Heart left ventricle (tissue), 13 donors: ENCODE measurements around the gene MTO1.

Source experiments
- CTCF ChIP-seq, 12 donors: fragments of 200-600 bp; sonication (generic) in 4 of 12; IDR thresholded peaks; one replicate each; pipeline versions ENCODE4 v1.5.0 to v1.8.0; 2018 to 2022; ENCODE audit warnings: antibody characterized with exemption in 12 of 12, mild to moderate bottlenecking in 5 of 12
- POLR2A ChIP-seq, 2 donors: fragments of 450-650 bp; IDR thresholded peaks; one replicate each; pipeline ENCODE4 v1.6.1; 2017; ENCODE audit warnings: antibody characterized with exemption in 2 of 2, mild to moderate bottlenecking in 2 of 2, moderate library complexity in 2 of 2
- donor health status: ischemic (EF 13 %, LVEDD 7.1; RV severe dilation, severe dysfunction).
- donor health status: DM: no; HTN: yes; CAD: no.
- donor health status: DM: no; HTN: no; CAD: no.
- donor health status: ischemic (EF 25% LVEDD 6.9; RV normal size, moderate dysfunction).
- donor health status: ischemic (EF 25% LVEDD 5.7; RV mildly dilated, moderate dysfunction).
- donor health status: ischemic (EF 35%, LVEDD 5.7; RV mildly dilated, moderate dysfunction).
- donor health status: nonischemic (EF 11% LVEDD 7.7; RV severe dilation, severe dysfunction).
- donor health status: DM: yes; HTN: yes; CAD: no.
- donor health status: PGD.
- donor health status: ischemic (EF 29% LVEDD 5.4; RV normal size, mild dysfunction).
- donor health status: nonischemic (EF 23%, LVEDD 6.1; RV moderate dilation, normal function).

GRCh38 chr6:73532293-73532692 is 70.8 kb downstream of the MTO1 start:
- TF ChIP-seq CTCF (IDR thresholded peaks at IDR 0.05) (no peak), POLR2A (IDR thresholded peaks at IDR 0.05) (no peak)
